ENCODE data around the gene CMAS.

DNA sequence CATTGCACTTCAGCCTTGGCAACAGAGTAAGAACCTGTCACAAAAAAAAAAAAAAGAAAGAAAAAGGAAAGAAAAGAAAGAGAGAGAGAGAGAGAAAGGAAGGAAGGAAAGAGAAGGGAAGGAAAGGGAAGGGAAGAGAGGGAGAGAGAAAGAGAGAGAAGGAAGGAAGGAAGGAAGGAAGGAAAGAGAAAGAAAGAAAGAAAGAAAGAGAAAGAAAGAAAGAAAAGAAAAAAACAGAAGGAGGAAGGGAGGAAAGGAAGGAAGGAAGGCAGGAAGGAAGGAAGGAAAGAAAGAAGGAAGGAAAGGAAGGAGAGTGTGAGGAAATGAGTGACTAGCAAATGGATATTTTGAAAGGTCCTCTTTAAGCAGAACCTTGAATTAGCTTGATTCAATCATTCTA, 13.3 kb upstream of the CMAS start:
- TF ChIP-seq, protein P1, sequence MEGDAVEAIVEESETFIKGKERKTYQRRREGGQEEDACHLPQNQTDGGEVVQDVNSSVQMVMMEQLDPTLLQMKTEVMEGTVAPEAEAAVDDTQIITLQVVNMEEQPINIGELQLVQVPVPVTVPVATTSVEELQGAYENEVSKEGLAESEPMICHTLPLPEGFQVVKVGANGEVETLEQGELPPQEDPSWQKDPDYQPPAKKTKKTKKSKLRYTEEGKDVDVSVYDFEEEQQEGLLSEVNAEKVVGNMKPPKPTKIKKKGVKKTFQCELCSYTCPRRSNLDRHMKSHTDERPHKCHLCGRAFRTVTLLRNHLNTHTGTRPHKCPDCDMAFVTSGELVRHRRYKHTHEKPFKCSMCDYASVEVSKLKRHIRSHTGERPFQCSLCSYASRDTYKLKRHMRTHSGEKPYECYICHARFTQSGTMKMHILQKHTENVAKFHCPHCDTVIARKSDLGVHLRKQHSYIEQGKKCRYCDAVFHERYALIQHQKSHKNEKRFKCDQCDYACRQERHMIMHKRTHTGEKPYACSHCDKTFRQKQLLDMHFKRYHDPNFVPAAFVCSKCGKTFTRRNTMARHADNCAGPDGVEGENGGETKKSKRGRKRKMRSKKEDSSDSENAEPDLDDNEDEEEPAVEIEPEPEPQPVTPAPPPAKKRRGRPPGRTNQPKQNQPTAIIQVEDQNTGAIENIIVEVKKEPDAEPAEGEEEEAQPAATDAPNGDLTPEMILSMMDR (IDR thresholded peaks at IDR 0.05), result no peak
- TF ChIP-seq POLR2A (IDR thresholded peaks at IDR 0.05), result no peak

Data from vagina (tissue), 2 donors.